ENCODE data around the gene LSM2. TPM values are rescaled to one million over a fixed set of nuclear protein-coding genes. Genes with fewer than 3 reads are reported as not detected.
A peak's percentile ranks its signal among the peaks of the same experiment; 100 is the strongest.
"Not testable (repeated sequence)": the region's sequence is repeated elsewhere in the genome, so short reads cannot be mapped to it uniquely, and the experiment has no call there.

The LSM2 gene
- total RNA-seq, result 10 to 100 TPM; 11.8 to 42.9 (median 19.1) TPM

DNA sequence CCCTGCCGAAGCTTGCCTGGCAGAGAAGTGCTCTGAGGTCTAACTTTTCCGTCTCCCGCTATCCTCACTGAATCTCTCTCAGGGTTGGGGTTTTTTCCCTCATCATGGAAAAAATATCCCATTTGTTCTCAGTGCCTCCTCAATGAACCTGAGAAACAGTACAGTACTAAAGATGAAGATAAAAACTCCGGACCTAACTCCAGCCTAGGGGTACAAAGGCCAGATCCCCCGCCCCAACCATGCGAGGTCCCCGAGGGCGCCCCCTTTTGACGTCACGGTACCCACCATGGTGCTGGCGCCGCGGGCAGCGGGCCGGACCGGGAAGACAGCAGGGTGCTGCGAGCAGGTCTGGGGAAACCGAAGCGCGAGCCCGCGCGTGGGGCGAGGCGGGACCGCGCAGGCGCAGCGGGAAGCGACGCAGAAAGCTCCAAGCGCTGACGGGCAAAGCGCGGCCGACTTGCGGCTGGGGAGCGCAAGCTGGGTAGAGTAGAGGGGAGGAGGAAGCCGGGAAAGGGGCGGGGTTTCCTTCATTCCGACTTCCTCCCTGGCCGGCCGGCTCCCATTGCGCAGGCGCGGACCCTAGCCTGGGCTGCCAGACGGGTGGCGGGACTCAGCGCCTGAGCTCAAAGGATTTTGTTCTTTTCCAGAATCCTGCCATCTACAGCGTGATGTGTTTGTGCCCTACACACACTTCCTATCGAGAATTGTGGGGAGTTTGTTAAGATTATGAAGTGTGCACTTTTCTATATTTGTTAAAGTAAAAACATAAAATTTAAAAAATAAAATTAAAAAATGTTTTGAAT, at the start of gene LSM2:
TSS of gene LSM2 (minus strand) at position 497 of the 803 bp plus-strand sequence. CDS start at position 288, 209 bp downstream.
- H3K36me3 ChIP-seq, result peaks cover 0 to 7% (median 0%) of the 10 kb centered on the region in 3 donors
- no peaks in the 10 kb centered on the region for H3K9me3 ChIP-seq
- H3K27ac ChIP-seq, result peak within 1 kb of the TSS; percentile 82 to 93 (median 90)
- peak; percentile 97 to 99 (median 98) for DNase-seq
- TF ChIP-seq, protein P1, sequence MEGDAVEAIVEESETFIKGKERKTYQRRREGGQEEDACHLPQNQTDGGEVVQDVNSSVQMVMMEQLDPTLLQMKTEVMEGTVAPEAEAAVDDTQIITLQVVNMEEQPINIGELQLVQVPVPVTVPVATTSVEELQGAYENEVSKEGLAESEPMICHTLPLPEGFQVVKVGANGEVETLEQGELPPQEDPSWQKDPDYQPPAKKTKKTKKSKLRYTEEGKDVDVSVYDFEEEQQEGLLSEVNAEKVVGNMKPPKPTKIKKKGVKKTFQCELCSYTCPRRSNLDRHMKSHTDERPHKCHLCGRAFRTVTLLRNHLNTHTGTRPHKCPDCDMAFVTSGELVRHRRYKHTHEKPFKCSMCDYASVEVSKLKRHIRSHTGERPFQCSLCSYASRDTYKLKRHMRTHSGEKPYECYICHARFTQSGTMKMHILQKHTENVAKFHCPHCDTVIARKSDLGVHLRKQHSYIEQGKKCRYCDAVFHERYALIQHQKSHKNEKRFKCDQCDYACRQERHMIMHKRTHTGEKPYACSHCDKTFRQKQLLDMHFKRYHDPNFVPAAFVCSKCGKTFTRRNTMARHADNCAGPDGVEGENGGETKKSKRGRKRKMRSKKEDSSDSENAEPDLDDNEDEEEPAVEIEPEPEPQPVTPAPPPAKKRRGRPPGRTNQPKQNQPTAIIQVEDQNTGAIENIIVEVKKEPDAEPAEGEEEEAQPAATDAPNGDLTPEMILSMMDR (IDR thresholded peaks at IDR 0.05), result peak; percentile 1 to 44 (median 16)
- TF ChIP-seq POLR2A (IDR thresholded peaks at IDR 0.05), result peak; percentile 77 to 86
- no peaks in the 10 kb centered on the region for H3K27me3 ChIP-seq
- peak within 1 kb of the TSS; percentile 54 to 63 (median 58) for H3K4me3 ChIP-seq
- H3K4me1 ChIP-seq, result peaks cover 0 to 13% (median 0%) of the 10 kb centered on the region in 4 donors

DNA sequence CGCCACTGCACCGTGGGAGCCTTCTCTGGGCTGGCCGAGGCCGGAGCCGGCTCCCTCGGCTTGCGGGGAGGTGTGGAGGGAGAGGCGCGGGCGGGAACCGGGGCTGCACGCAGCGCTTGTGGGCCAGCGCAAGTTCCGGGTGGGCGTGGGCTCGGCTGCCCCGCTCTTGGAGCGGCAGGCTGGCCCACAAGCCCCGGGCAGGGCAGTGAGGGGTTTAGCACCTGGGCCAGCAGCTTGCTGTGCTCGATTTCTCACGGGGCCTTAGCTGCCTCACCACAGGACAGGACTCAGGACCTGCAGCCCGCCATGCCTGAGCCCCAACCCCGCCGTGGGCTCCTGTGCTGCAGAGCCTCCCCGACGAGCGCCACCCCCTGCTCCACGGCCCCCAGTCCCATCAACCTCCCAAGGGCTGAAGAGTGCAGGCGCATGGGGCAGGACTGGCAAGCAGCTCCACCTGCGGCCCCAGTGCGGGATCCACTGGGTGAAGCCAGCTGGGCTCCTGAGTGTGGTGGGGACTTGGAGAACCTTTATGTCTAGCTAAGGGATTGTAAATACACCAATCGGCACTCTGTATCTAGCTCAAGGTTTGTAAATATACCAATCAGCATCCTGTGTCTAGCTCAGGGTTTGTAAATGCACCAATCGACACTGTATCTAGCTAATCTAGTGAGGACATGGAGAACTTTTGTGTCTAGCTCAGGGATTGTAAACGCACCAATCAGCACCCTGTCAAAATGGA, 45.4 kb upstream of the LSM2 start:
- DNase-seq, H3K36me3 ChIP-seq, H3K9me3 ChIP-seq, H3K4me3 ChIP-seq, H3K4me1 ChIP-seq, H3K27ac ChIP-seq, H3K27me3 ChIP-seq: not testable (repeated sequence)

DNA sequence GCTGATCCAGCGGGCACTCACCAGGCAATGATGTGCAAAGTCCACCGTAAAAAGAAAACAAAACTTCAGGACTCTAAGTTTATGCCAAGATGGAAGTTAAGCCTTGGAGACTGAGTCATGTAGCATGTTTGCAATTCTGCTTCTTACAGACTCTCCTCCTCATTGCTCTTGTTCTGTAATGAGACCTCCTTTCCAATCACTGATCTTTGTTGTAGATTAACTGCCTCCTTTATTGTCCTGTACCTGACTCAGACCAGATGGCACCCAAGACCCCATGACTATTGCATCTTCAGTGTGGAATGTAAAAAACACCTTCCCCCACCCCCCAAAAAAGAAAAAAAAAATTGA, 44.7 kb upstream of the LSM2 start:
- TF ChIP-seq, protein P1 (IDR thresholded peaks at IDR 0.05), result no peak
- TF ChIP-seq POLR2A (IDR thresholded peaks at IDR 0.05), result no peak

DNA sequence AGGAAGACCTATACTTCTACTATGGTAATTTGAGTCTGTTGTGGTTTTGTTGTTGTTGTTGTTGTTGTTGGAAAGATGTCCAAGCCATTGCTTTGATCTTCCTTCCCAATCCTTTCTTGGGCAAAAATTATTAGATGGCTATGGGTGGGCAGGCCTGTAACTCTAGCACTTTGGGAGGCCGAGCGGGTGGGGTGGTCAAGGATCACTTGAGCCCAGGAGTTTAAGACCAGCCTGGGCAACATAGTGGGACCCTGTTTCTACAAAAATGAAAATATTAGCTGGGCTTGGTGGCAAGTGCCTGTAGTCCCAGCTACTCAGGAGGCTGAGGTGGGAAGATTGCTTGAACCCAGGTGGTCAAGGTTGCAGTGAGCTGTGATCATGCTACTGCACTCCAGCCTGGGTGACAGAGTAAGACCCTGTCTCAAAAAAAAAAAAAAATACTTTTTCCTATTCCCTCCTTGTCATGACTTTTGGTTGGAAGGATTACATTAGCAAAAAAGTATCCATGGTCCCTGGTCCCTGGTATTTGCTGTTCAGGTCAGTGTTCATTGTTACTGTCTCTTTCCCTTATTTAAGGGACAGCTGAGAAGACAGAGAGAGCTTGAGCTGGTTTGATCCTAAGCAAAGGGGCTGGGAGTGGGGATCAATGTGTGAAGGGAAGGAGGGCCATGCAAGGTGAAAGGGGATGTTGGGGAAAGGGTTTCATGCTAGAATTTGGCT, 44.2 kb upstream of the LSM2 start:
- no peak overlapping the region for H3K27ac ChIP-seq
- TF ChIP-seq POLR2A (IDR thresholded peaks at IDR 0.05), result no peak
- TF ChIP-seq, protein P1 (IDR thresholded peaks at IDR 0.05), result no peak
- H3K9me3 ChIP-seq, result no peaks in the 10 kb centered on the region
- no peaks in the 10 kb centered on the region for H3K27me3 ChIP-seq
- no peaks in the 10 kb centered on the region for H3K4me1 ChIP-seq
- no peak overlapping the region for H3K4me3 ChIP-seq
- DNase-seq, result no peak
- H3K36me3 ChIP-seq, result no peaks in the 10 kb centered on the region

More for the DNA sequence above, 44.7 kb upstream of the LSM2 start:
- Histone ChIP-seq H3K27me3 (no peaks in the 10 kb centered on the region), H3K36me3 (no peaks in the 10 kb centered on the region), H3K9me3 (no peaks in the 10 kb centered on the region), H3K4me1 (no peaks in the 10 kb centered on the region), H3K27ac (no peak overlapping the region), H3K4me3 (no peak overlapping the region)
- DNase-seq, result no peak

DNA sequence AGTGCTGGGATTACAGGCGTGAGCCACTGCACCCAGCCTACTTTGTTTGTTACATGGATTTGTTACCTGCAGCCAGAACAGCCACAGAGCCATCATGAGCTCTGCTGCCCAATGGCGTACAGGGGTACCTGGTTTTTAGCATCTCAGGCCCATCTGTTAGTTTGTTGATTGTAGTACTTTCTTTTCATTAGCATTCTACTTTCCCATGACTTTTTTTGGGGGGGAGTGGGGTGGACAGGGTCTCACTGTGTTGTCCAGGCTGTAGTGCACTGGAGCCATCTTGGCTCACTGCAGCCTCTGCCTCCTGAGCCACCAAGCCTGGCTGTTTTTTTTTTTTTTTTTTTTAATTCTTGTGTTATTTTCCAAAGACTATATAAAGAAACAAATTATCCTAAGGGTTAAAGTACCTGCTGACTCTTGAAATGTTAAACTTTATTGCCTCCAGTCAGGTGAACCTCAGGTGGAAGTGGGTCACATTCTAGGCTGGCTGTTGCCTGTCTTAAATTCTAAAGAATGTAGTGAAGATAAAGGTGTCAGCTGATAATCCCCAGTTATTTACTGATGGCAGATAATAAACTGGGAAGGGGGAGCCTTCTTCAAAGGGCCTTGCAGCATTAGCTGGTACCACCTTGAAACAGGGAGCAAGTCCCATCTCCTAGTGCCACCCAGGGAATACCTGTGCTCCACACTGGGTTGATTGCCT, 40.7 kb upstream of the LSM2 start:
- H3K4me1 ChIP-seq, result no peaks in the 10 kb centered on the region
- no peaks in the 10 kb centered on the region for H3K36me3 ChIP-seq
- H3K9me3 ChIP-seq, result no peaks in the 10 kb centered on the region
- no peak for TF ChIP-seq POLR2A (IDR thresholded peaks at IDR 0.05)
- TF ChIP-seq, protein P1 (IDR thresholded peaks at IDR 0.05), result no peak
- no peak overlapping the region for H3K27ac ChIP-seq
- no peaks in the 10 kb centered on the region for H3K27me3 ChIP-seq
- no peak for DNase-seq
- H3K4me3 ChIP-seq, result no peak overlapping the region
